HepG2 (cell line): Measurements from ENCODE around the gene IQSEC1. TPM values are rescaled to one million over a fixed set of nuclear protein-coding genes. Genes with fewer than 3 reads are reported as not detected.

Experiments
- ATAC-seq: fragments of 200-7000 bp; cut with Tn5 transposase; 3 replicates; pipeline ENCODE4 v1.9.1; 2020; ENCODE audit warnings: mild to moderate bottlenecking, moderate library complexity
- BruUV-seq: library from RNA; stranded (reverse); fragments of 400-500 nt; replicated peaks from 2 replicates; lab custom pipeline; 2021; lab: Mats Ljungman, UMichigan
- CTCF ChIA-PET: fragments of 300-600 bp; formaldehyde crosslinking; extraction: SDS; loops from one replicate; lab custom pipeline; 2021; ENCODE audit warnings: low total read pairs, inconsistent platforms, low intra/inter-chr PET ratio; lab: Yijun Ruan, JAX
- POLR2A ChIA-PET: fragments of 350-600 bp; sonication (Branson Sonifier 250); formaldehyde crosslinking; loops from one replicate; lab custom pipeline; 2020; ENCODE audit warnings: antibody characterized with exemption, inconsistent platforms; lab: Yijun Ruan, JAX
- DNase-seq: peaks from one replicate; pipeline ENCODE4 v3.0.0-alpha.2; 2015; ENCODE audit warnings: low spot score
- FAIRE-seq: peaks from 3 replicates; lab custom pipeline; 2011; peaks lifted over from hg19 to GRCh38; lab: Jason Lieb, UNC
- H2AFZ ChIP-seq: one replicate; pipeline ENCODE4 v1.6.1; 2011; ENCODE audit warnings: low read length, inconsistent platforms
- H3K27ac ChIP-seq: fragments of 300-600 bp; 3 replicates; pipeline ENCODE4 v1.8.0; 2011; ENCODE audit warnings: mixed run types, mild to moderate bottlenecking, mixed read lengths, low read length, inconsistent platforms; ENCODE audit not compliant: insufficient read depth; ENCODE audit errors: extremely low read length
- H3K27me3 ChIP-seq, 2 experiments: fragments of 200-600 bp in 1 of 2; 2 replicates in 1 of 2; 3 replicates in 1 of 2; pipeline versions ENCODE4 v1.6.0 to v1.8.0; 2011; ENCODE audit warnings: low read length in 2 of 2, mild to moderate bottlenecking in 2 of 2, moderate library complexity in 2 of 2, inconsistent platforms in 1 of 2; ENCODE audit not compliant: insufficient read depth in 2 of 2, control insufficient read depth in 1 of 2
- H3K36me3 ChIP-seq, 2 experiments: fragments of 200-600 bp in 1 of 2; replicated peaks in 1 of 2; 2 replicates in 1 of 2; 3 replicates in 1 of 2; pipeline versions ENCODE4 v1.5.1 to v1.8.0; 2011; ENCODE audit warnings: low read length in 2 of 2, inconsistent platforms in 1 of 2; ENCODE audit not compliant: insufficient read depth in 2 of 2, control insufficient read depth in 1 of 2
- H3K4me1 ChIP-seq: 2 replicates; pipeline ENCODE4 v1.5.1; 2012; ENCODE audit warnings: low read length, inconsistent platforms; ENCODE audit not compliant: insufficient read depth
- H3K4me2 ChIP-seq: 2 replicates; pipeline ENCODE4 v1.6.0; 2011; ENCODE audit warnings: low read depth, low read length, inconsistent platforms
- H3K4me3 ChIP-seq, 3 experiments: fragments of 200-600 bp in 1 of 3; sonication (generic), shearing (Covaris generic) in 1 of 3; replicated peaks in 1 of 3; 2 replicates each; pipeline ENCODE4 v1.5.1; 2011 to 2016; ENCODE audit warnings: low read length in 3 of 3, inconsistent platforms in 2 of 3, low read depth in 2 of 3, mild to moderate bottlenecking in 2 of 3, control low read depth in 1 of 3, mixed read lengths in 1 of 3; ENCODE audit not compliant: insufficient read depth in 1 of 3
- H3K79me2 ChIP-seq: one replicate; pipeline ENCODE4 v1.6.1; 2011; ENCODE audit warnings: low read length, inconsistent platforms; ENCODE audit not compliant: insufficient read depth
- H3K9ac ChIP-seq: 2 replicates; pipeline ENCODE4 v1.6.0; 2011; ENCODE audit warnings: mild to moderate bottlenecking, low read depth, low read length, inconsistent platforms; ENCODE audit not compliant: insufficient read depth
- H3K9me3 ChIP-seq: 2 replicates; pipeline ENCODE4 v1.5.1; 2012; ENCODE audit warnings: mild to moderate bottlenecking, low read length
- H4K20me1 ChIP-seq: 2 replicates; pipeline ENCODE4 v1.6.0; 2011; ENCODE audit warnings: inconsistent platforms, mild to moderate bottlenecking, low read length, moderate library complexity; ENCODE audit not compliant: insufficient read depth
- RFX1 ChIP-seq: fragments of 450-650 bp; IDR thresholded peaks from 2 replicates; pipeline ENCODE4 v1.6.1; 2017
- SMARCC2 ChIP-seq: fragments of 450-650 bp; IDR thresholded peaks from 2 replicates; pipeline ENCODE4 v1.6.1; 2017; ENCODE audit warnings: antibody characterized with exemption, mild to moderate bottlenecking
- TGIF2 ChIP-seq: IDR thresholded peaks from 2 replicates; pipeline ENCODE4 v1.6.1; 2016; ENCODE audit warnings: control low read depth, missing compliant biosample characterization
- XRCC5 ChIP-seq: fragments of 200-400 bp; formaldehyde crosslinking; optimal IDR thresholded peaks from 2 replicates; pipeline ENCODE3; 2017; ENCODE audit warnings: mild to moderate bottlenecking, low read length
- ZBTB38 ChIP-seq: sonication (generic); formaldehyde crosslinking; IDR thresholded peaks from 2 replicates; pipeline ENCODE4 v1.5.1; 2020; ENCODE audit warnings: mild to moderate bottlenecking, missing genetic modification reagents
- ZMAT5 ChIP-seq: sonication (generic); formaldehyde crosslinking; IDR thresholded peaks from 2 replicates; pipeline ENCODE4 v1.5.0; 2020; ENCODE audit warnings: mild to moderate bottlenecking, low read depth, missing genetic modification reagents, borderline replicate concordance
- ZNF558 ChIP-seq: sonication (generic); formaldehyde crosslinking; IDR thresholded peaks from 2 replicates; pipeline ENCODE4 v1.9.0; 2022; ENCODE audit warnings: mild to moderate bottlenecking, missing genetic modification reagents, borderline replicate concordance
- WGBS: methylation state at CpG from one replicate; pipeline ENCODE4 v1.1.6; 2017; ENCODE audit warnings: low lambda C conversion rate; 5-methylcytosine and 5-hydroxymethylcytosine counted together
- in situ Hi-C: cut with HindIII; loops from 2 replicates; pipeline ENCODE4 v1.10.0; 2017; ENCODE audit warnings: low pct_unique_long_range_greater_than_20kb; ENCODE audit not compliant: extremely low pct_ligation_motif_present
- intact Hi-C: fragments of 100-400 bp; cut with micrococcal nuclease; formaldehyde crosslinking; loops from one replicate; pipeline ENCODE4 v1.10.0; 2022; ENCODE audit not compliant: unreplicated experiment
- polyA plus RNA-seq, 8 experiments: library from polyadenylated mRNA; depleted of rRNA in 3 of 8; stranded (reverse) in 7 of 8; unstranded in 1 of 8; fragments of >200 nt; fragmentation: Illumina TruSeq in 4 of 8; extraction: Trizol in 4 of 8; gene quantifications; 2 replicates each; pipeline versions ENCODE4 v1.2.1 to v1.2.3, GENCODE V29; 2011 to 2016; ENCODE audit warnings: low read depth in 4 of 8, missing spikeins in 1 of 8, mixed read lengths in 1 of 8; ENCODE audit not compliant: insufficient read depth in 1 of 8
- total RNA-seq, 5 experiments: library from RNA; depleted of rRNA; stranded (reverse); fragments of >200 nt; fragmentation: Illumina TruSeq; extraction: Trizol; gene quantifications; 2 replicates each; pipeline ENCODE4 v1.2.3, GENCODE V29; 2016; ENCODE audit warnings: low read depth in 1 of 5
- TF ChIP-seq, protein P1 (sequence below): sonication (generic); formaldehyde crosslinking; conservative IDR thresholded peaks from 2 replicates; pipeline ENCODE4 v1.8.0; 2022; ENCODE audit warnings: missing genetic modification reagents
- TF ChIP-seq, protein P2 (sequence below): sonication (generic); formaldehyde crosslinking; IDR thresholded peaks from one replicate; pipeline ENCODE4 v1.5.1; 2020; ENCODE audit warnings: mild to moderate bottlenecking, missing genetic modification reagents; ENCODE audit errors: not compliant biosample characterization
- TF ChIP-seq, protein P3 (sequence below): sonication (generic); formaldehyde crosslinking; IDR thresholded peaks from 2 replicates; pipeline ENCODE4 v1.5.0; 2020; ENCODE audit warnings: missing genetic modification reagents, mild to moderate bottlenecking, borderline replicate concordance

IQSEC1 gene
- total and polyA plus RNA-seq, 2 of the 13 experiments (the other 11 are each of a cell fraction or from before 2014, with no cell fraction given): 17.4 to 20.2 TPM

GRCh38 chr3:13105181-13105895, 32.1 kb upstream of the IQSEC1 start:
- H3K4me2 ChIP-seq: no peak overlapping the region
- DNase-seq (no peak), FAIRE-seq (no peak), ATAC-seq (no peak)
- no peaks in the 10 kb centered on the region for H3K79me2 ChIP-seq
- no peak overlapping the region for H3K9ac ChIP-seq
- H3K4me1 ChIP-seq: peaks cover 19% of the 10 kb centered on the region
- POLR2A ChIA-PET: interaction anchor here (1.8 kb wide), 1 partner anchor 84 kb away, joined by 5 read pairs; no protein-coding TSS in a partner anchor
- peaks cover 6% of the 10 kb centered on the region; the same call in 1 of the 2 replicates for H4K20me1 ChIP-seq
- no peak overlapping the region for H2AFZ ChIP-seq
- WGBS: 96% methylated on average over 8 of the region's 8 CpGs
- intact Hi-C loops (no loop called here), in situ Hi-C loops (no loop called here)
- H3K27ac ChIP-seq: no peak overlapping the region
- H3K36me3 ChIP-seq: 0 out of 5 replicates have a peak, but pooled peaks cover 0 to 1% of the 10 kb centered on the region in 2 experiments
- H3K9me3 ChIP-seq: no peaks in the 10 kb centered on the region
- H3K4me3 ChIP-seq: no peak overlapping the region
- CTCF ChIA-PET: no interaction called here
- BruUV-seq: no TSS peak
- no peaks in the 10 kb centered on the region for H3K27me3 ChIP-seq
- no peak for TF ChIP-seq RFX1
- TF ChIP-seq, protein P1, sequence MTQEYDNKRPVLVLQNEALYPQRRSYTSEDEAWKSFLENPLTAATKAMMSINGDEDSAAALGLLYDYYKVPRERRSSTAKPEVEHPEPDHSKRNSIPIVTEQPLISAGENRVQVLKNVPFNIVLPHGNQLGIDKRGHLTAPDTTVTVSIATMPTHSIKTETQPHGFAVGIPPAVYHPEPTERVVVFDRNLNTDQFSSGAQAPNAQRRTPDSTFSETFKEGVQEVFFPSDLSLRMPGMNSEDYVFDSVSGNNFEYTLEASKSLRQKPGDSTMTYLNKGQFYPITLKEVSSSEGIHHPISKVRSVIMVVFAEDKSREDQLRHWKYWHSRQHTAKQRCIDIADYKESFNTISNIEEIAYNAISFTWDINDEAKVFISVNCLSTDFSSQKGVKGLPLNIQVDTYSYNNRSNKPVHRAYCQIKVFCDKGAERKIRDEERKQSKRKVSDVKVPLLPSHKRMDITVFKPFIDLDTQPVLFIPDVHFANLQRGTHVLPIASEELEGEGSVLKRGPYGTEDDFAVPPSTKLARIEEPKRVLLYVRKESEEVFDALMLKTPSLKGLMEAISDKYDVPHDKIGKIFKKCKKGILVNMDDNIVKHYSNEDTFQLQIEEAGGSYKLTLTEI: no peak
- TF ChIP-seq, protein P2, sequence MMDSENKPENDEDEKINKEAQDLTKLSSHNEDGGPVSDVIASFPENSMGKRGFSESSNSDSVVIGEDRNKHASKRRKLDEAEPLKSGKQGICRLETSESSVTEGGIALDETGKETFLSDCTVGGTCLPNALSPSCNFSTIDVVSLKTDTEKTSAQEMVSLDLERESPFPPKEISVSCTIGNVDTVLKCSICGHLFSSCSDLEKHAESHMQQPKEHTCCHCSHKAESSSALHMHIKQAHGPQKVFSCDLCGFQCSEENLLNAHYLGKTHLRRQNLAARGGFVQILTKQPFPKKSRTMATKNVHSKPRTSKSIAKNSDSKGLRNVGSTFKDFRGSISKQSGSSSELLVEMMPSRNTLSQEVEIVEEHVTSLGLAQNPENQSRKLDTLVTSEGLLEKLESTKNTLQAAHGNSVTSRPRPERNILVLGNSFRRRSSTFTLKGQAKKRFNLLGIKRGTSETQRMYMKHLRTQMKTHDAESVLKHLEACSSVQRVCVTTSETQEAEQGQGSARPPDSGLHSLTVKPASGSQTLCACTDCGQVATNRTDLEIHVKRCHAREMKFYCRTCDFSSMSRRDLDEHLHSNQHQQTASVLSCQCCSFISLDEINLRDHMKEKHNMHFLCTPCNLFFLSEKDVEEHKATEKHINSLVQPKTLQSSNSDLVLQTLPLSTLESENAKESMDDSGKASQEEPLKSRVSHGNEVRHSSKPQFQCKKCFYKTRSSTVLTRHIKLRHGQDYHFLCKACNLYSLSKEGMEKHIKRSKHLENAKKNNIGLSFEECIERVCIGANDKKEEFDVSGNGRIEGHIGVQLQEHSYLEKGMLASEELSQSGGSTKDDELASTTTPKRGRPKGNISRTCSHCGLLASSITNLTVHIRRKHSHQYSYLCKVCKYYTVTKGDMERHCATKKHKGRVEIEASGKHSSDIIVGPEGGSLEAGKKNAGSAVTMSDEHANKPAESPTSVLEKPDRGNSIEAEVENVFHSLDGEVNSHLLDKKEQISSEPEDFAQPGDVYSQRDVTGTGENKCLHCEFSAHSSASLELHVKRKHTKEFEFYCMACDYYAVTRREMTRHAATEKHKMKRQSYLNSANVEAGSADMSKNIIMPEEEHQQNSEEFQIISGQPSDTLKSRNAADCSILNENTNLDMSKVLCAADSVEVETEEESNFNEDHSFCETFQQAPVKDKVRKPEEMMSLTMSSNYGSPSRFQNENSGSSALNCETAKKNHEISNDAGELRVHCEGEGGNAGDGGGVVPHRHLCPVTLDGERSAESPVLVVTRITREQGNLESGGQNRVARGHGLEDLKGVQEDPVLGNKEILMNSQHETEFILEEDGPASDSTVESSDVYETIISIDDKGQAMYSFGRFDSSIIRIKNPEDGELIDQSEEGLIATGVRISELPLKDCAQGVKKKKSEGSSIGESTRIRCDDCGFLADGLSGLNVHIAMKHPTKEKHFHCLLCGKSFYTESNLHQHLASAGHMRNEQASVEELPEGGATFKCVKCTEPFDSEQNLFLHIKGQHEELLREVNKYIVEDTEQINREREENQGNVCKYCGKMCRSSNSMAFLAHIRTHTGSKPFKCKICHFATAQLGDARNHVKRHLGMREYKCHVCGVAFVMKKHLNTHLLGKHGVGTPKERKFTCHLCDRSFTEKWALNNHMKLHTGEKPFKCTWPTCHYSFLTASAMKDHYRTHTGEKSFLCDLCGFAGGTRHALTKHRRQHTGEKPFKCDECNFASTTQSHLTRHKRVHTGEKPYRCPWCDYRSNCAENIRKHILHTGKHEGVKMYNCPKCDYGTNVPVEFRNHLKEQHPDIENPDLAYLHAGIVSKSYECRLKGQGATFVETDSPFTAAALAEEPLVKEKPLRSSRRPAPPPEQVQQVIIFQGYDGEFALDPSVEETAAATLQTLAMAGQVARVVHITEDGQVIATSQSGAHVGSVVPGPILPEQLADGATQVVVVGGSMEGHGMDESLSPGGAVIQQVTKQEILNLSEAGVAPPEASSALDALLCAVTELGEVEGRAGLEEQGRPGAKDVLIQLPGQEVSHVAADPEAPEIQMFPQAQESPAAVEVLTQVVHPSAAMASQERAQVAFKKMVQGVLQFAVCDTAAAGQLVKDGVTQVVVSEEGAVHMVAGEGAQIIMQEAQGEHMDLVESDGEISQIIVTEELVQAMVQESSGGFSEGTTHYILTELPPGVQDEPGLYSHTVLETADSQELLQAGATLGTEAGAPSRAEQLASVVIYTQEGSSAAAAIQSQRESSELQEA: no peak
- TF ChIP-seq SMARCC2: no peak
- no peak for TF ChIP-seq ZBTB38 (CRISPR knock-in tag)
- TF ChIP-seq, protein P3, sequence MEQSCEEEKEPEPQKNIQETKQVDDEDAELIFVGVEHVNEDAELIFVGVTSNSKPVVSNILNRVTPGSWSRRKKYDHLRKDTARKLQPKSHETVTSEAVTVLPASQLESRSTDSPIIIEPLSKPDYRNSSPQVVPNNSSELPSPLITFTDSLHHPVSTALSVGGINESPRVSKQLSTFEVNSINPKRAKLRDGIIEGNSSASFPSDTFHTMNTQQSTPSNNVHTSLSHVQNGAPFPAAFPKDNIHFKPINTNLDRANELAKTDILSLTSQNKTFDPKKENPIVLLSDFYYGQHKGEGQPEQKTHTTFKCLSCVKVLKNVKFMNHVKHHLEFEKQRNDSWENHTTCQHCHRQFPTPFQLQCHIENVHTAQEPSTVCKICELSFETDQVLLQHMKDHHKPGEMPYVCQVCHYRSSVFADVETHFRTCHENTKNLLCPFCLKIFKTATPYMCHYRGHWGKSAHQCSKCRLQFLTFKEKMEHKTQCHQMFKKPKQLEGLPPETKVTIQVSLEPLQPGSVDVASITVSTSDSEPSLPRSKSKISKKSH (CRISPR knock-in tag): no peak
- TF ChIP-seq XRCC5: no peak
- TF ChIP-seq ZMAT5 (CRISPR knock-in tag): no peak
- TF ChIP-seq ZNF558 (CRISPR knock-in tag): no peak
- no peak for TF ChIP-seq TGIF2
